ENCODE data around the gene CBX5. TPM values are rescaled to one million over a fixed set of nuclear protein-coding genes. Genes with fewer than 3 reads are reported as not detected.

The CBX5 gene
- total and polyA plus RNA-seq, 9 of the 15 experiments (the other 6 are each of a cell fraction or from before 2014, with no cell fraction given), result 32.6 to 102 (median 59.2) TPM

GRCh38 chr12:54214553-54215406 is 65.1 kb downstream of the CBX5 start (continued):
- TF ChIP-seq GABPB2 (CRISPR knock-in tag; conservative IDR thresholded peaks at IDR 0.05) (no peak), SP1 (CRISPR knock-in tag; IDR thresholded peaks at IDR 0.05) (peak; percentile 96), CC2D1A (IDR thresholded peaks at IDR 0.05) (no peak), PHF20 (IDR thresholded peaks at IDR 0.05; ENCODE audit: partially characterized antibody) (no peak), NRF1 (conservative IDR thresholded peaks at IDR 0.05 in 1 of 2, IDR thresholded peaks at IDR 0.05 in 1 of 2) (peak; percentile 28 to 49; a peak in 2 of 4 replicates), TRIM24 (IDR thresholded peaks at IDR 0.05) (no peak), HEY1 (CRISPR knock-in tag; IDR thresholded peaks at IDR 0.05; ENCODE audit: borderline replicate concordance) (no peak), TCF7L2 (IDR thresholded peaks at IDR 0.05; ENCODE audit: low read depth, low read length) (no peak)
- TF ChIP-seq, protein P1, sequence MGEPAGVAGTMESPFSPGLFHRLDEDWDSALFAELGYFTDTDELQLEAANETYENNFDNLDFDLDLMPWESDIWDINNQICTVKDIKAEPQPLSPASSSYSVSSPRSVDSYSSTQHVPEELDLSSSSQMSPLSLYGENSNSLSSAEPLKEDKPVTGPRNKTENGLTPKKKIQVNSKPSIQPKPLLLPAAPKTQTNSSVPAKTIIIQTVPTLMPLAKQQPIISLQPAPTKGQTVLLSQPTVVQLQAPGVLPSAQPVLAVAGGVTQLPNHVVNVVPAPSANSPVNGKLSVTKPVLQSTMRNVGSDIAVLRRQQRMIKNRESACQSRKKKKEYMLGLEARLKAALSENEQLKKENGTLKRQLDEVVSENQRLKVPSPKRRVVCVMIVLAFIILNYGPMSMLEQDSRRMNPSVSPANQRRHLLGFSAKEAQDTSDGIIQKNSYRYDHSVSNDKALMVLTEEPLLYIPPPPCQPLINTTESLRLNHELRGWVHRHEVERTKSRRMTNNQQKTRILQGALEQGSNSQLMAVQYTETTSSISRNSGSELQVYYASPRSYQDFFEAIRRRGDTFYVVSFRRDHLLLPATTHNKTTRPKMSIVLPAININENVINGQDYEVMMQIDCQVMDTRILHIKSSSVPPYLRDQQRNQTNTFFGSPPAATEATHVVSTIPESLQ (CRISPR knock-in tag; IDR thresholded peaks at IDR 0.05), result no peak
- TF ChIP-seq, protein P2, sequence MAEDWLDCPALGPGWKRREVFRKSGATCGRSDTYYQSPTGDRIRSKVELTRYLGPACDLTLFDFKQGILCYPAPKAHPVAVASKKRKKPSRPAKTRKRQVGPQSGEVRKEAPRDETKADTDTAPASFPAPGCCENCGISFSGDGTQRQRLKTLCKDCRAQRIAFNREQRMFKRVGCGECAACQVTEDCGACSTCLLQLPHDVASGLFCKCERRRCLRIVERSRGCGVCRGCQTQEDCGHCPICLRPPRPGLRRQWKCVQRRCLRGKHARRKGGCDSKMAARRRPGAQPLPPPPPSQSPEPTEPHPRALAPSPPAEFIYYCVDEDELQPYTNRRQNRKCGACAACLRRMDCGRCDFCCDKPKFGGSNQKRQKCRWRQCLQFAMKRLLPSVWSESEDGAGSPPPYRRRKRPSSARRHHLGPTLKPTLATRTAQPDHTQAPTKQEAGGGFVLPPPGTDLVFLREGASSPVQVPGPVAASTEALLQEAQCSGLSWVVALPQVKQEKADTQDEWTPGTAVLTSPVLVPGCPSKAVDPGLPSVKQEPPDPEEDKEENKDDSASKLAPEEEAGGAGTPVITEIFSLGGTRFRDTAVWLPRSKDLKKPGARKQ (CRISPR knock-in tag; IDR thresholded peaks at IDR 0.05), result no peak
- TF ChIP-seq, protein P3, sequence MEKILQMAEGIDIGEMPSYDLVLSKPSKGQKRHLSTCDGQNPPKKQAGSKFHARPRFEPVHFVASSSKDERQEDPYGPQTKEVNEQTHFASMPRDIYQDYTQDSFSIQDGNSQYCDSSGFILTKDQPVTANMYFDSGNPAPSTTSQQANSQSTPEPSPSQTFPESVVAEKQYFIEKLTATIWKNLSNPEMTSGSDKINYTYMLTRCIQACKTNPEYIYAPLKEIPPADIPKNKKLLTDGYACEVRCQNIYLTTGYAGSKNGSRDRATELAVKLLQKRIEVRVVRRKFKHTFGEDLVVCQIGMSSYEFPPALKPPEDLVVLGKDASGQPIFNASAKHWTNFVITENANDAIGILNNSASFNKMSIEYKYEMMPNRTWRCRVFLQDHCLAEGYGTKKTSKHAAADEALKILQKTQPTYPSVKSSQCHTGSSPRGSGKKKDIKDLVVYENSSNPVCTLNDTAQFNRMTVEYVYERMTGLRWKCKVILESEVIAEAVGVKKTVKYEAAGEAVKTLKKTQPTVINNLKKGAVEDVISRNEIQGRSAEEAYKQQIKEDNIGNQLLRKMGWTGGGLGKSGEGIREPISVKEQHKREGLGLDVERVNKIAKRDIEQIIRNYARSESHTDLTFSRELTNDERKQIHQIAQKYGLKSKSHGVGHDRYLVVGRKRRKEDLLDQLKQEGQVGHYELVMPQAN (IDR thresholded peaks at IDR 0.05; ENCODE audit: borderline replicate concordance), result no peak
- TF ChIP-seq, protein P4, sequence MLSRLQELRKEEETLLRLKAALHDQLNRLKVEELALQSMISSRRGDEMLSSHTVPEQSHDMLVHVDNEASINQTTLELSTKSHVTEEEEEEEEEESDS (CRISPR knock-in tag; IDR thresholded peaks at IDR 0.05), result no peak
